NCI-H446 treated with DMSO at 0.1 percent for 48 hours (cell line): ENCODE data around the gene GUCY1B1.
A peak's percentile ranks its signal among the peaks of the same experiment; 100 is the strongest.

Source experiments
- DNase-seq: peaks from one replicate; lab custom pipeline; 2025; lab: John Stamatoyannopoulos, UW

The GUCY1B1 gene

GRCh38 chr4:155758481-155759371 lies at the start of gene GUCY1B1:
TSS of gene GUCY1B1 (plus strand) at chr4:155759021. CDS start at chr4:155759141, 120 bp downstream.
- DNase-seq, result peak; percentile 91

GRCh38 chr4:155709918-155710317 lies 48.9 kb upstream of the GUCY1B1 start:
- DNase-seq, result no peak

GRCh38 chr4:155711556-155711955 lies 47.3 kb upstream of the GUCY1B1 start:
- no peak for DNase-seq

- DNase-seq, result no peak
These were observed 46.0 kb upstream of the GUCY1B1 start for GRCh38 chr4:155712846-155713245.

- DNase-seq, result no peak
These were observed 44.9 kb upstream of the GUCY1B1 start for GRCh38 chr4:155713911-155714310.

GRCh38 chr4:155722336-155722735 lies 36.5 kb upstream of the GUCY1B1 start:
- no peak for DNase-seq

- no peak for DNase-seq
These were observed 35.9 kb upstream of the GUCY1B1 start for GRCh38 chr4:155722816-155723499.

GRCh38 chr4:155724731-155725130 lies 34.1 kb upstream of the GUCY1B1 start:
- DNase-seq, result no peak

- peak; percentile 4 for DNase-seq
These were observed 24.8 kb upstream of the GUCY1B1 start for GRCh38 chr4:155734065-155734464.

GRCh38 chr4:155734951-155735350 lies 23.9 kb upstream of the GUCY1B1 start:
- DNase-seq, result no peak

- DNase-seq, result no peak
These were observed 23.3 kb upstream of the GUCY1B1 start for GRCh38 chr4:155735496-155735895.

GRCh38 chr4:155738548-155738947 lies 20.3 kb upstream of the GUCY1B1 start:
- no peak for DNase-seq

GRCh38 chr4:155741546-155741945 lies 17.3 kb upstream of the GUCY1B1 start:
- DNase-seq, result no peak

- DNase-seq, result no peak
These were observed 16.4 kb upstream of the GUCY1B1 start for GRCh38 chr4:155742310-155743015.

- no peak for DNase-seq
These were observed 12.8 kb upstream of the GUCY1B1 start for GRCh38 chr4:155745984-155746383.

GRCh38 chr4:155748039-155748438 lies 10.8 kb upstream of the GUCY1B1 start:
- no peak for DNase-seq

GRCh38 chr4:155749041-155749440 lies 9.8 kb upstream of the GUCY1B1 start:
- DNase-seq, result no peak

- no peak for DNase-seq
These were observed 7.3 kb upstream of the GUCY1B1 start for GRCh38 chr4:155751569-155751968.

- no peak for DNase-seq
These were observed 1.0 kb upstream of the GUCY1B1 start for GRCh38 chr4:155757745-155758265.

GRCh38 chr4:155759372-155760252 lies 791 bp downstream of the GUCY1B1 start:
- no peak for DNase-seq

GRCh38 chr4:155761047-155761446 lies 2.2 kb downstream of the GUCY1B1 start:
- no peak for DNase-seq
